Prostate gland (tissue), 2 donors: ENCODE data around the gene EIF4G2. TPM values are rescaled to one million over a fixed set of nuclear protein-coding genes. Genes with fewer than 3 reads are reported as not detected.

ENCODE experiments used
- DNase-seq: peaks from one replicate; pipeline ENCODE4 v3.0.0-alpha.2; 2019; ENCODE audit warnings: low spot score
- H3K27ac ChIP-seq, 2 donors: fragments of 200-600 bp; sonication (generic); 2 replicates each; pipeline ENCODE4 v1.5.1; 2017 to 2019
- H3K27me3 ChIP-seq: fragments of 200-600 bp; sonication (generic); replicated peaks from 2 replicates; pipeline ENCODE4 v1.5.1; 2019; ENCODE audit not compliant: insufficient read depth
- H3K36me3 ChIP-seq, 2 donors: fragments of 200-600 bp; sonication (generic); 1 replicate in 1 of 2; 2 replicates in 1 of 2; pipeline versions ENCODE4 v1.5.1 to v1.8.1; 2017 to 2019
- H3K4me1 ChIP-seq: fragments of 200-600 bp; sonication (generic); replicated peaks from 2 replicates; pipeline ENCODE4 v1.5.1; 2019
- H3K4me3 ChIP-seq, 2 donors: fragments of 200-600 bp; sonication (generic); 2 replicates each; pipeline ENCODE4 v1.5.1; 2017 to 2019
- H3K9me3 ChIP-seq: fragments of 200-600 bp; sonication (generic); 2 replicates; pipeline ENCODE4 v1.5.1; 2017
- POLR2A ChIP-seq: fragments of 450-650 bp; IDR thresholded peaks from one replicate; pipeline ENCODE4 v1.6.1; 2016; ENCODE audit warnings: antibody characterized with exemption, mild to moderate bottlenecking
- POLR2AphosphoS5 ChIP-seq: sonication (generic); formaldehyde crosslinking; IDR thresholded peaks from one replicate; pipeline ENCODE4 v1.6.1; 2017; ENCODE audit warnings: antibody characterized with exemption
- WGBS: methylation state at CpG from one replicate; pipeline ENCODE4 v1.1.5; 2018; 5-methylcytosine and 5-hydroxymethylcytosine counted together
- intact Hi-C: fragments of 100-400 bp; cut with DNase I; formaldehyde crosslinking; loops from one replicate; pipeline ENCODE4 v1.14.2; 2022
- total RNA-seq, 2 donors: library from RNA; depleted of rRNA; stranded (reverse); fragments of >200 nt; gene quantifications; one replicate each; pipeline ENCODE4 v1.1.0, GENCODE V29; 2016
- TF ChIP-seq, protein P1 (sequence below), 4 experiments: fragments of 200-600 bp in 2 of 4; fragments of 450-650 bp in 2 of 4; sonication (generic) in 2 of 4; IDR thresholded peaks; 1 replicate in 3 of 4; 2 replicates in 1 of 4; pipeline ENCODE4 v1.5.1; 2016 to 2019; ENCODE audit warnings: antibody characterized with exemption in 4 of 4, mild to moderate bottlenecking in 2 of 4, moderate library complexity in 2 of 4

Gene EIF4G2
- 100 to 1,000 TPM; 382 to 500 TPM for total RNA-seq

DNA sequence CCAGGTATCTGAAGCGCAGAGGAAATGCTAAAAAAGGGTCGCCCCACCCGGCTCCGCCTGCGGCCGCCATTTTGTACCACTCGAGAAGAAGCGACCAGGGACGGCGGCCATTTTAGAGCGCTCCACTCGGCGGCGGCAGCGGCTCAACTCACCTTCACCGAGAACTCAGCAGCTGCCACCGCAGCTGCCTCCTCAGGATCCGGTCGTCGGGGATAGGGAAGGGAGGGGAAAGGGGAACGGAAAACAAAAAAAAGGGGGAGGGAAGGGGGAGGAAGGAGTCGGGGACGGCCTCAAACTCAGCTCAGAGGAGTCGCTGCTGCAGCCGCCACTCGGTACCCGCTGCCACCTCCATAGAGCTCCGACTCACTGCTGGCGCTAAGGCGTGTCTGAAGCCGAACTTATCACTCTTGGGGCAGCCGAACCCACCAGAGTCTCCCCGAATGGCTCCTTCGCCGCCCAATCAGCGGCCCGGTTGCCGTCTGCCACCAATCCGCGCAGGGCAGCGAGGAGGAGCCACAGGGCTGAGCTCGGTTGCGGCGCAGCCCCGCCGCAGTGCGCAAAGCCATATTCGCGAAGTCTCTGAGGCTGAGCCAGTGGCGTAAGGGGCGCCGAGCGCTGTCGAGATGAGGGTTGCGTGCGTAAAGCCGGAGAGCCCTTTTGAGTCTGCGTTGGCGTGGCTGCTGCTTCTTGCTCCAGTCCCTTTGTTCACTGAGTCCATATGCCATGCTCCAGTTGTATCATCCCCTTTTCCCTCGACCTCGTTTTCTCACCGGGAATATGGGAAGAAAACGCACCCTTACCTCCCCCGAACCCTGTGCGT is at the start of gene EIF4G2:
TSS of gene EIF4G2 (minus strand) at position 374 of the 820 bp plus-strand sequence.
- 1% methylated on average over 65 of the region's 65 CpGs for WGBS
- H3K4me3 ChIP-seq: peak within 1 kb of the TSS; percentile 73 to 81
- H3K27me3 ChIP-seq: no peaks in the 10 kb centered on the region
- peak; percentile 99 for DNase-seq
- peak within 1 kb of the TSS; percentile 94 to 97 for H3K27ac ChIP-seq
- peaks cover 11 to 15% of the 10 kb centered on the region in 2 donors for H3K36me3 ChIP-seq
- peaks cover 10% of the 10 kb centered on the region for H3K4me1 ChIP-seq
- intact Hi-C loops: loop anchor here (1.0 to 2.0 kb wide), 2 partner anchors 49 to 122 kb away; no protein-coding TSS in a partner anchor
- no peaks in the 10 kb centered on the region for H3K9me3 ChIP-seq
- TF ChIP-seq, protein P1, sequence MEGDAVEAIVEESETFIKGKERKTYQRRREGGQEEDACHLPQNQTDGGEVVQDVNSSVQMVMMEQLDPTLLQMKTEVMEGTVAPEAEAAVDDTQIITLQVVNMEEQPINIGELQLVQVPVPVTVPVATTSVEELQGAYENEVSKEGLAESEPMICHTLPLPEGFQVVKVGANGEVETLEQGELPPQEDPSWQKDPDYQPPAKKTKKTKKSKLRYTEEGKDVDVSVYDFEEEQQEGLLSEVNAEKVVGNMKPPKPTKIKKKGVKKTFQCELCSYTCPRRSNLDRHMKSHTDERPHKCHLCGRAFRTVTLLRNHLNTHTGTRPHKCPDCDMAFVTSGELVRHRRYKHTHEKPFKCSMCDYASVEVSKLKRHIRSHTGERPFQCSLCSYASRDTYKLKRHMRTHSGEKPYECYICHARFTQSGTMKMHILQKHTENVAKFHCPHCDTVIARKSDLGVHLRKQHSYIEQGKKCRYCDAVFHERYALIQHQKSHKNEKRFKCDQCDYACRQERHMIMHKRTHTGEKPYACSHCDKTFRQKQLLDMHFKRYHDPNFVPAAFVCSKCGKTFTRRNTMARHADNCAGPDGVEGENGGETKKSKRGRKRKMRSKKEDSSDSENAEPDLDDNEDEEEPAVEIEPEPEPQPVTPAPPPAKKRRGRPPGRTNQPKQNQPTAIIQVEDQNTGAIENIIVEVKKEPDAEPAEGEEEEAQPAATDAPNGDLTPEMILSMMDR (IDR thresholded peaks at IDR 0.05): peak in 1 of 4 experiments; percentile 37
- peak; percentile 99 for TF ChIP-seq POLR2A
- peak; percentile 98 for TF ChIP-seq POLR2AphosphoS5

DNA sequence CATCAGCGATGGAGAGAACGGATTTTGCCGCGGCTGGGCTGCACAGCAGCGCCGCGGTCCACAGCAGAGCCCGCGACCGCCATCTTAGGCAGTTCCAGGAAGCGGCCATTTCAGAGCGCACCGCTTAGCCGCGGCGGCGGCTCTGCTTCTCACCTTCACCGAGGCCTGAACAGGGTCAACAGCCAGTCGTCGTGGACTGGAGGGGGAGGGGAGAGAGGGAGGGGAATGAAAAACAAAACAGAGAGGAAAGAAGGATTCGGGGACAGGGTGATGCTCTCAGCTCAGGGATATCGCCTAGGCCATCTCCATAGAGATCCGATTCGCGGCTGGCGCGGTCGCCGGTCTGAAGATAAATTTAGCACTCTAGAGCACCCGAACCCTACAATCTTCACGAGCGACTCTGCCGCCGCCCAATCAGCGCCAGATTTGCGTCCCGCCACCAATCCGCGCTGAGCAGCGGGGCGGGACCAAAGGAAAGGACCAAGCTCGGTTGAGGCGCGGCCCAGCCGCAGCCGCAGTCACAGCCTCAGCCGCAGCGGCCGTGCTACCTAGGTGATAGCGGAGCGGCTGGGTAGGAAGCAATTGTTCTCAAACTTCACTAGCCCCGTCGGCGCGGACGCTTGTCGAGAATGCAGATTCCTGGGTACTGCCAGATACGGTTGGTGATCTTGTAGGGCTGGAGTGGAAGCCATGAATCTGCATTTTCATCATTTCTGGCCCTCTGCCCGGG is 49.1 kb upstream of the EIF4G2 start, which contains the start of gene ZBED5:
TSS of gene ZBED5 (minus strand) at position 345 of the 730 bp plus-strand sequence. CDS start 3,108 bp downstream, outside the sequence.
- Histone ChIP-seq H3K4me1 (no peaks in the 10 kb centered on the region), H3K27ac (peak within 1 kb of the TSS; percentile 96 to 98), H3K4me3 (peak within 1 kb of the TSS; percentile 69 to 72), H3K27me3 (no peaks in the 10 kb centered on the region), H3K9me3 (no peaks in the 10 kb centered on the region), H3K36me3 (no peaks in the 10 kb centered on the region)
- intact Hi-C loops: loop anchor here (1.0 to 5.0 kb wide), 4 partner anchors 39 to 106 kb away; partner anchors contain the start of genes CTR9 and EIF4G2
- peak; percentile 98 for DNase-seq
- under 1% methylated on average over 59 of the region's 59 CpGs for WGBS
- TF ChIP-seq POLR2AphosphoS5: peak; percentile 93
- peak; percentile 98 for TF ChIP-seq POLR2A
- TF ChIP-seq, protein P1 (IDR thresholded peaks at IDR 0.05): peak in 1 of 4 experiments; percentile 9

DNA sequence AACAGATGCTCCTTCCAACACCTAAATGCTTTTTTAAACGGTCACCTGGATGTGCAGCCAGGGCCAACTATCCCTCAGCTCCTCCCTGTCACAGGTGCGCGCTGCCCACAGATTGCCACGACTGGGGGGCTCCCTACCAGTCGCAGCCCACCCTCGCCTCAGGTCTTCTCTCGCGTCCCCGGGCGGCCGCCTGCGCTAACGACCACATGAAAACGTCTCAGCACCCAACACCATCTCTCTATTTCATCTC is 48.7 kb upstream of the EIF4G2 start:
- intact Hi-C loops: loop anchor here (1.0 to 5.0 kb wide), 4 partner anchors 40 to 105 kb away; partner anchors contain the start of genes CTR9 and EIF4G2
- under 1% methylated on average over 14 of the region's 14 CpGs for WGBS

DNA sequence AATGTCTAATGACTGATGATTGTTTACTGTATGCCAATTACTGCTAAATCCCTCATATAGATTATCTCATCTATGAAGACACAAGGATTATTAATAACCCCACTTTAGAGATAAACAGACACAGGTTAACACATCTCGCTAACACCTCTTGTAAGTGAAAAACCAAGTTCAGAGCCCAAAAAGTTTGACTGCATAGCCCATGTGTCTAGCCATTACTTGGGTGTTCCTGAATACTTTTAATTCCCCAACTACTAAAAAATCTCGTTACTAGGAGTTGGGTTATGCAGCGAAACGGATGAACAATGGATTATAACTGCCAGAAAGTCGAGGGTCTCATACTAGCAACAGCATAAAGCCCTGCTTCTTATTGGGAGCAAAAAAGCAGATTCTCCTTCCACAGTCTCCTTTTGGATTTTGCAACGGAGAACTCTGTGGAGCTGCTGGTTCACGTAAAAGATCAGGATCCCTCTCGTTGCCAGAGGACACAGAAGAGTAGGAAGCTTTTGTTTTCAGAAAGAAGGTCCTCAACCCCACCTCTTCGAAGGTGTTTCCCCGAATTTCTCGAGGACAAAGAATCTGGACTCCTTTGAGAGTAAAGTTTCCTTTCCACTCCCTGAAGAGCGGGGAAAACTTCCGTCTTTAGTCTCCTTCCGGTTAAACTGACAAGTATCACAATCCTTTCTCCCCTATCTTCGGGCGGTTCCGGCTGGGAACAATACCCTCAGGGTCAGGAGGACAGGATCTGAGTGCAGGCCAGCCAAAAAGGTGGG is 48.1 kb upstream of the EIF4G2 start:
- Histone ChIP-seq H3K9me3 (no peaks in the 10 kb centered on the region), H3K4me3 (peak overlapping the region; percentile 69 to 72), H3K36me3 (peaks cover 0 to 4% of the 10 kb centered on the region in 2 donors), H3K27me3 (no peaks in the 10 kb centered on the region), H3K27ac (peak overlapping the region; percentile 96 to 98), H3K4me1 (no peaks in the 10 kb centered on the region)
- intact Hi-C loops: loop anchor here (1.0 to 5.0 kb wide), 4 partner anchors 40 to 105 kb away; partner anchors contain the start of genes CTR9 and EIF4G2
- TF ChIP-seq POLR2A: no peak
- peak; percentile 5 for TF ChIP-seq POLR2AphosphoS5
- WGBS: 3% methylated on average over 16 of the region's 17 CpGs
- DNase-seq: peak; percentile 51

More for the DNA sequence above, 48.7 kb upstream of the EIF4G2 start:
- H3K36me3 ChIP-seq: no peaks in the 10 kb centered on the region
- TF ChIP-seq, protein P1 (IDR thresholded peaks at IDR 0.05): no peak
- TF ChIP-seq POLR2AphosphoS5: no peak
- no peak for TF ChIP-seq POLR2A
- DNase-seq: no peak
- peak overlapping the region; percentile 69 to 72 for H3K4me3 ChIP-seq
- peak overlapping the region; percentile 96 to 98 for H3K27ac ChIP-seq
- H3K9me3 ChIP-seq: no peaks in the 10 kb centered on the region
- H3K4me1 ChIP-seq: no peaks in the 10 kb centered on the region
- H3K27me3 ChIP-seq: no peaks in the 10 kb centered on the region
